ENCODE results near the gene ACAD11.
A peak's percentile ranks its signal among the peaks of the same experiment; 100 is the strongest.

Gene ACAD11

GRCh38 chr3:132659365-132660051 is at the start of gene ACAD11:
Gene ACAD11, minus strand, starts transcription at chr3:132659809. Its CDS starts 58 bp downstream, at chr3:132659751.
- peak within 1 kb of the TSS; percentile 94 for H3K27ac ChIP-seq
- peak; percentile 71 for TF ChIP-seq CTCF (conservative IDR thresholded peaks at IDR 0.05)

- no peak overlapping the region for H3K27ac ChIP-seq
- TF ChIP-seq CTCF (conservative IDR thresholded peaks at IDR 0.05): no peak
Measured at GRCh38 chr3:132703733-132704132, 44.1 kb upstream of the ACAD11 start.

GRCh38 chr3:132695422-132695821 is 35.8 kb upstream of the ACAD11 start:
- TF ChIP-seq CTCF (conservative IDR thresholded peaks at IDR 0.05): no peak
- H3K27ac ChIP-seq: no peak overlapping the region

- no peak for TF ChIP-seq CTCF (conservative IDR thresholded peaks at IDR 0.05)
Measured at GRCh38 chr3:132694991-132695390, 35.4 kb upstream of the ACAD11 start.

GRCh38 chr3:132690040-132690439 is 30.4 kb upstream of the ACAD11 start:
- TF ChIP-seq CTCF (conservative IDR thresholded peaks at IDR 0.05): no peak

More at GRCh38 chr3:132694991-132695390, 35.4 kb upstream of the ACAD11 start:
- H3K27ac ChIP-seq: no peak overlapping the region

GRCh38 chr3:132682201-132682600 is 22.6 kb upstream of the ACAD11 start:
- no peak for TF ChIP-seq CTCF (conservative IDR thresholded peaks at IDR 0.05)
- H3K27ac ChIP-seq: no peak overlapping the region

More at GRCh38 chr3:132690040-132690439, 30.4 kb upstream of the ACAD11 start:
- no peak overlapping the region for H3K27ac ChIP-seq

- TF ChIP-seq CTCF (conservative IDR thresholded peaks at IDR 0.05): no peak
- H3K27ac ChIP-seq: no peak overlapping the region
Measured at GRCh38 chr3:132681421-132681820, 21.8 kb upstream of the ACAD11 start.
